Loucy (cell line): ENCODE measurements around the gene TTC13.

Experiments used
- CTCF ChIP-seq: fragments of 200-600 bp; sonication (generic); conservative IDR thresholded peaks from 2 replicates; pipeline ENCODE4 v1.5.1; 2014; ENCODE audit warnings: mild to moderate bottlenecking, antibody characterized with exemption, low read length
- EZH2phosphoT487 ChIP-seq: fragments of 200-600 bp; IDR thresholded peaks from 2 replicates; pipeline ENCODE4 v1.6.1; 2018; ENCODE audit warnings: antibody characterized with exemption, mild to moderate bottlenecking, moderate library complexity, borderline replicate concordance

- TF ChIP-seq CTCF = no peak
- TF ChIP-seq EZH2phosphoT487 = no peak
Observed at GRCh38 chr1:230861970-230862595, 116.6 kb downstream of the TTC13 start.
